Kidney epithelial cell (primary cell): ENCODE measurements around the gene GPR146. TPM values are rescaled to one million over a fixed set of nuclear protein-coding genes. Genes with fewer than 3 reads are reported as not detected.

Experiments
- DNase-seq: peaks from one replicate; pipeline ENCODE4 v3.0.0-alpha.2; 2010; ENCODE audit warnings: low read depth
- H3K27me3 ChIP-seq: 2 replicates; pipeline ENCODE4 v1.6.0; 2011; ENCODE audit warnings: low read length; ENCODE audit not compliant: control insufficient read depth, insufficient read depth
- H3K36me3 ChIP-seq: 2 replicates; pipeline ENCODE4 v1.5.1; 2011; ENCODE audit warnings: low read length; ENCODE audit not compliant: control insufficient read depth, insufficient read depth
- H3K4me3 ChIP-seq: 2 replicates; pipeline ENCODE4 v1.5.1; 2011; ENCODE audit warnings: low read depth, mild to moderate bottlenecking, control low read depth, low read length
- CTCF ChIP-seq: IDR thresholded peaks from 2 replicates; pipeline ENCODE4 v1.5.1; 2011; ENCODE audit warnings: mild to moderate bottlenecking, moderate library complexity, low read length, control low read depth, inconsistent platforms; ENCODE audit not compliant: insufficient read depth, poor library complexity, severe bottlenecking
- total RNA-seq: library from RNA; depleted of rRNA; stranded (reverse); fragments of >200 nt; gene quantifications from 2 replicates; pipeline ENCODE4 v1.2.3, GENCODE V29; 2015

The GPR146 gene
- total RNA-seq, 1 donor from 2014 or later: 0.21 TPM

- no peak overlapping the region for H3K4me3 ChIP-seq
- TF ChIP-seq CTCF: no peak
- H3K36me3 ChIP-seq: no peaks in the 10 kb centered on the region
- H3K27me3 ChIP-seq: no peaks in the 10 kb centered on the region
- DNase-seq: no peak
These were observed 4.8 kb downstream of the GPR146 start for GRCh38 chr7:1049006-1049741.

- no peak for TF ChIP-seq CTCF
- DNase-seq: no peak
- Histone ChIP-seq H3K36me3 (no peaks in the 10 kb centered on the region), H3K27me3 (peaks cover 4% of the 10 kb centered on the region), H3K4me3 (no peak overlapping the region)
These were observed 5.5 kb downstream of the GPR146 start for GRCh38 chr7:1049801-1050200.

GRCh38 chr7:1050254-1050906 is 6.0 kb downstream of the GPR146 start:
- Histone ChIP-seq H3K4me3 (no peak overlapping the region), H3K36me3 (no peaks in the 10 kb centered on the region), H3K27me3 (peaks cover 5% of the 10 kb centered on the region)
- DNase-seq: no peak
- TF ChIP-seq CTCF: no peak

GRCh38 chr7:1050956-1051690 is 6.8 kb downstream of the GPR146 start:
- Histone ChIP-seq H3K36me3 (no peaks in the 10 kb centered on the region), H3K4me3 (no peak overlapping the region), H3K27me3 (peaks cover 5% of the 10 kb centered on the region)
- no peak for TF ChIP-seq CTCF
- no peak for DNase-seq

- H3K4me3 ChIP-seq: no peak overlapping the region
- H3K36me3 ChIP-seq: no peaks in the 10 kb centered on the region
- no peak for TF ChIP-seq CTCF
- no peak for DNase-seq
- peaks cover 5% of the 10 kb centered on the region for H3K27me3 ChIP-seq
These were observed 7.9 kb downstream of the GPR146 start for GRCh38 chr7:1052031-1052818.
